ENCODE results near the gene ZNF385A. TPM values are rescaled to one million over a fixed set of nuclear protein-coding genes. Genes with fewer than 3 reads are reported as not detected.

ZNF385A gene
- polyA plus RNA-seq, 3 donors, result 2.3 to 23.8 (median 19.0) TPM

- no peak overlapping the region for H3K27ac ChIP-seq (ENCODE audit: low read depth, low read length)
- 78 to 100% (median 89%) methylated on average over 1 of the region's 1 CpG for WGBS, 3 donors
Observed at GRCh38 chr12:54397157-54397556, 12.6 kb upstream of the ZNF385A start.

GRCh38 chr12:54395545-54395944 lies 11.0 kb upstream of the ZNF385A start:
- no peak overlapping the region for H3K27ac ChIP-seq (ENCODE audit: low read depth, low read length)

- WGBS, 3 donors, result 70 to 88% (median 88%) methylated on average over 1 of the region's 1 CpG
- H3K27ac ChIP-seq (ENCODE audit: low read depth, low read length), result no peak overlapping the region
Observed at GRCh38 chr12:54394986-54395385, 10.5 kb upstream of the ZNF385A start.

- 31 to 48% (median 40%) methylated on average over 4 of the region's 4 CpGs for WGBS, 3 donors
- no peak overlapping the region for H3K27ac ChIP-seq (ENCODE audit: low read depth, low read length)
Observed at GRCh38 chr12:54394281-54394719, 9.8 kb upstream of the ZNF385A start.

- H3K27ac ChIP-seq (ENCODE audit: low read depth, low read length), result no peak overlapping the region
- 59 to 65% (median 62%) methylated on average over 3 of the region's 3 CpGs for WGBS, 3 donors
Observed at GRCh38 chr12:54393743-54394142, 9.2 kb upstream of the ZNF385A start.

GRCh38 chr12:54393207-54393609 lies 8.7 kb upstream of the ZNF385A start:
- no peak overlapping the region for H3K27ac ChIP-seq (ENCODE audit: low read depth, low read length)
- 51 to 65% (median 63%) methylated on average over 6 of the region's 6 CpGs for WGBS, 3 donors

GRCh38 chr12:54392485-54393206 lies 8.1 kb upstream of the ZNF385A start:
- no peak overlapping the region for H3K27ac ChIP-seq (ENCODE audit: low read depth, low read length)
- 82 to 87% (median 86%) methylated on average over 8 of the region's 8 CpGs for WGBS, 3 donors

- 20 to 26% (median 21%) methylated on average over 33 to 51 of the region's 51 CpGs for WGBS, 3 donors
- no peak overlapping the region for H3K27ac ChIP-seq (ENCODE audit: low read depth, low read length)
Observed at GRCh38 chr12:54390668-54391551, 6.4 kb upstream of the ZNF385A start.

GRCh38 chr12:54390176-54390667 lies 5.7 kb upstream of the ZNF385A start:
- WGBS, 3 donors, result 60 to 89% (median 62%) methylated on average over 3 to 7 of the region's 7 CpGs
- H3K27ac ChIP-seq (ENCODE audit: low read depth, low read length), result no peak overlapping the region

GRCh38 chr12:54389607-54390175 lies 5.2 kb upstream of the ZNF385A start:
- H3K27ac ChIP-seq (ENCODE audit: low read depth, low read length), result no peak overlapping the region

GRCh38 chr12:54389134-54389508 lies 4.6 kb upstream of the ZNF385A start:
- 73 to 90% (median 74%) methylated on average over 3 of the region's 3 CpGs for WGBS, 3 donors
- no peak overlapping the region for H3K27ac ChIP-seq (ENCODE audit: low read depth, low read length)

More at GRCh38 chr12:54389607-54390175, 5.2 kb upstream of the ZNF385A start:
- WGBS, 3 donors, result 89 to 90% (median 90%) methylated on average over 5 of the region's 5 CpGs

GRCh38 chr12:54388237-54389133 lies 4.0 kb upstream of the ZNF385A start:
- no peak overlapping the region for H3K27ac ChIP-seq (ENCODE audit: low read depth, low read length)
- WGBS, 3 donors, result 68 to 74% (median 70%) methylated on average over 4 of the region's 4 CpGs

- H3K27ac ChIP-seq (ENCODE audit: low read depth, low read length), result no peak overlapping the region
- 91 to 95% (median 94%) methylated on average over 3 of the region's 3 CpGs for WGBS, 3 donors
Observed at GRCh38 chr12:54387114-54387467, 2.6 kb upstream of the ZNF385A start.

GRCh38 chr12:54386403-54387113 lies 2.0 kb upstream of the ZNF385A start:
- no peak overlapping the region for H3K27ac ChIP-seq (ENCODE audit: low read depth, low read length)
- 84 to 93% (median 89%) methylated on average over 3 of the region's 3 CpGs for WGBS, 3 donors

GRCh38 chr12:54385251-54385914 lies 850 bp upstream of the ZNF385A start:
- 46 to 80% (median 62%) methylated on average over 10 of the region's 10 CpGs for WGBS, 3 donors

GRCh38 chr12:54383041-54383609 lies 1.4 kb downstream of the ZNF385A start:
- 70 to 94% (median 72%) methylated on average over 3 of the region's 3 CpGs for WGBS, 3 donors
- H3K27ac ChIP-seq (ENCODE audit: low read depth, low read length), result no peak overlapping the region

More at GRCh38 chr12:54385251-54385914, 850 bp upstream of the ZNF385A start:
- no peak overlapping the region for H3K27ac ChIP-seq (ENCODE audit: low read depth, low read length)

GRCh38 chr12:54381136-54381535 lies 3.4 kb downstream of the ZNF385A start:
- H3K27ac ChIP-seq (ENCODE audit: low read depth, low read length), result no peak overlapping the region
- 85 to 96% (median 95%) methylated on average over 4 of the region's 4 CpGs for WGBS, 3 donors
